ENCODE data around the gene PTGR1. TPM values are rescaled to one million over a fixed set of nuclear protein-coding genes. Genes with fewer than 3 reads are reported as not detected.

PTGR1 gene
- total and polyA plus RNA-seq, 2 of the 8 experiments (the other 6 are each of a cell fraction or from before 2014, with no cell fraction given) = 16.9 to 28.5 TPM

DNA sequence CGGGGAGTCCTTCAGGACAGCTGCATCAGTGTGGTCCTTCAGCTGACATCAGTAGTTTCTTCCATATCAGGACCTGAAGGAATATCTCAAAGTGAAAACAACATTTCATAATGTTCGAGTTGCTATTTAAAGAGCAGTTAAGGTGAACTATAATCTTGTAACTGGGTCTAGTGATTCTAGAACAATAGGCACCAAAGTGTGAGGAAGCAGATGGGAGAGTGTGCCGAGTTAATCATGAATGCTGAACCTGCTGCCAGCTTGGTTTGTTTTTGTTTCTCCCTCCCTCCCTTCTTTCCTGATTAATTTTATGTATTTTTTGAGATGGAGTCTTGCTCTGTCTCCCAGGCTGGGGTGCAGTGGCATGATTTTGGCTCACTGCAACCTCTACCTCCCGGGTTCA, 3.6 kb upstream of the PTGR1 start (continued):
- no peak for TF ChIP-seq BACH1 (IDR thresholded peaks at IDR 0.05; ENCODE audit: low read length)
- TF ChIP-seq, protein P1, sequence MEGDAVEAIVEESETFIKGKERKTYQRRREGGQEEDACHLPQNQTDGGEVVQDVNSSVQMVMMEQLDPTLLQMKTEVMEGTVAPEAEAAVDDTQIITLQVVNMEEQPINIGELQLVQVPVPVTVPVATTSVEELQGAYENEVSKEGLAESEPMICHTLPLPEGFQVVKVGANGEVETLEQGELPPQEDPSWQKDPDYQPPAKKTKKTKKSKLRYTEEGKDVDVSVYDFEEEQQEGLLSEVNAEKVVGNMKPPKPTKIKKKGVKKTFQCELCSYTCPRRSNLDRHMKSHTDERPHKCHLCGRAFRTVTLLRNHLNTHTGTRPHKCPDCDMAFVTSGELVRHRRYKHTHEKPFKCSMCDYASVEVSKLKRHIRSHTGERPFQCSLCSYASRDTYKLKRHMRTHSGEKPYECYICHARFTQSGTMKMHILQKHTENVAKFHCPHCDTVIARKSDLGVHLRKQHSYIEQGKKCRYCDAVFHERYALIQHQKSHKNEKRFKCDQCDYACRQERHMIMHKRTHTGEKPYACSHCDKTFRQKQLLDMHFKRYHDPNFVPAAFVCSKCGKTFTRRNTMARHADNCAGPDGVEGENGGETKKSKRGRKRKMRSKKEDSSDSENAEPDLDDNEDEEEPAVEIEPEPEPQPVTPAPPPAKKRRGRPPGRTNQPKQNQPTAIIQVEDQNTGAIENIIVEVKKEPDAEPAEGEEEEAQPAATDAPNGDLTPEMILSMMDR (IDR thresholded peaks at IDR 0.05; ENCODE audit: control extremely low read depth in 1 of 3, insufficient read depth in 1 of 3, low read depth in 1 of 3, low read length in 3 of 3) = no peak
- no peak for TF ChIP-seq CHD1 (IDR thresholded peaks at IDR 0.05; ENCODE audit: low read depth, low read length)
- TF ChIP-seq SAP30 (IDR thresholded peaks at IDR 0.05; ENCODE audit: insufficient read depth, insufficient replicate concordance, low read length) = no peak
- TF ChIP-seq, protein P2, sequence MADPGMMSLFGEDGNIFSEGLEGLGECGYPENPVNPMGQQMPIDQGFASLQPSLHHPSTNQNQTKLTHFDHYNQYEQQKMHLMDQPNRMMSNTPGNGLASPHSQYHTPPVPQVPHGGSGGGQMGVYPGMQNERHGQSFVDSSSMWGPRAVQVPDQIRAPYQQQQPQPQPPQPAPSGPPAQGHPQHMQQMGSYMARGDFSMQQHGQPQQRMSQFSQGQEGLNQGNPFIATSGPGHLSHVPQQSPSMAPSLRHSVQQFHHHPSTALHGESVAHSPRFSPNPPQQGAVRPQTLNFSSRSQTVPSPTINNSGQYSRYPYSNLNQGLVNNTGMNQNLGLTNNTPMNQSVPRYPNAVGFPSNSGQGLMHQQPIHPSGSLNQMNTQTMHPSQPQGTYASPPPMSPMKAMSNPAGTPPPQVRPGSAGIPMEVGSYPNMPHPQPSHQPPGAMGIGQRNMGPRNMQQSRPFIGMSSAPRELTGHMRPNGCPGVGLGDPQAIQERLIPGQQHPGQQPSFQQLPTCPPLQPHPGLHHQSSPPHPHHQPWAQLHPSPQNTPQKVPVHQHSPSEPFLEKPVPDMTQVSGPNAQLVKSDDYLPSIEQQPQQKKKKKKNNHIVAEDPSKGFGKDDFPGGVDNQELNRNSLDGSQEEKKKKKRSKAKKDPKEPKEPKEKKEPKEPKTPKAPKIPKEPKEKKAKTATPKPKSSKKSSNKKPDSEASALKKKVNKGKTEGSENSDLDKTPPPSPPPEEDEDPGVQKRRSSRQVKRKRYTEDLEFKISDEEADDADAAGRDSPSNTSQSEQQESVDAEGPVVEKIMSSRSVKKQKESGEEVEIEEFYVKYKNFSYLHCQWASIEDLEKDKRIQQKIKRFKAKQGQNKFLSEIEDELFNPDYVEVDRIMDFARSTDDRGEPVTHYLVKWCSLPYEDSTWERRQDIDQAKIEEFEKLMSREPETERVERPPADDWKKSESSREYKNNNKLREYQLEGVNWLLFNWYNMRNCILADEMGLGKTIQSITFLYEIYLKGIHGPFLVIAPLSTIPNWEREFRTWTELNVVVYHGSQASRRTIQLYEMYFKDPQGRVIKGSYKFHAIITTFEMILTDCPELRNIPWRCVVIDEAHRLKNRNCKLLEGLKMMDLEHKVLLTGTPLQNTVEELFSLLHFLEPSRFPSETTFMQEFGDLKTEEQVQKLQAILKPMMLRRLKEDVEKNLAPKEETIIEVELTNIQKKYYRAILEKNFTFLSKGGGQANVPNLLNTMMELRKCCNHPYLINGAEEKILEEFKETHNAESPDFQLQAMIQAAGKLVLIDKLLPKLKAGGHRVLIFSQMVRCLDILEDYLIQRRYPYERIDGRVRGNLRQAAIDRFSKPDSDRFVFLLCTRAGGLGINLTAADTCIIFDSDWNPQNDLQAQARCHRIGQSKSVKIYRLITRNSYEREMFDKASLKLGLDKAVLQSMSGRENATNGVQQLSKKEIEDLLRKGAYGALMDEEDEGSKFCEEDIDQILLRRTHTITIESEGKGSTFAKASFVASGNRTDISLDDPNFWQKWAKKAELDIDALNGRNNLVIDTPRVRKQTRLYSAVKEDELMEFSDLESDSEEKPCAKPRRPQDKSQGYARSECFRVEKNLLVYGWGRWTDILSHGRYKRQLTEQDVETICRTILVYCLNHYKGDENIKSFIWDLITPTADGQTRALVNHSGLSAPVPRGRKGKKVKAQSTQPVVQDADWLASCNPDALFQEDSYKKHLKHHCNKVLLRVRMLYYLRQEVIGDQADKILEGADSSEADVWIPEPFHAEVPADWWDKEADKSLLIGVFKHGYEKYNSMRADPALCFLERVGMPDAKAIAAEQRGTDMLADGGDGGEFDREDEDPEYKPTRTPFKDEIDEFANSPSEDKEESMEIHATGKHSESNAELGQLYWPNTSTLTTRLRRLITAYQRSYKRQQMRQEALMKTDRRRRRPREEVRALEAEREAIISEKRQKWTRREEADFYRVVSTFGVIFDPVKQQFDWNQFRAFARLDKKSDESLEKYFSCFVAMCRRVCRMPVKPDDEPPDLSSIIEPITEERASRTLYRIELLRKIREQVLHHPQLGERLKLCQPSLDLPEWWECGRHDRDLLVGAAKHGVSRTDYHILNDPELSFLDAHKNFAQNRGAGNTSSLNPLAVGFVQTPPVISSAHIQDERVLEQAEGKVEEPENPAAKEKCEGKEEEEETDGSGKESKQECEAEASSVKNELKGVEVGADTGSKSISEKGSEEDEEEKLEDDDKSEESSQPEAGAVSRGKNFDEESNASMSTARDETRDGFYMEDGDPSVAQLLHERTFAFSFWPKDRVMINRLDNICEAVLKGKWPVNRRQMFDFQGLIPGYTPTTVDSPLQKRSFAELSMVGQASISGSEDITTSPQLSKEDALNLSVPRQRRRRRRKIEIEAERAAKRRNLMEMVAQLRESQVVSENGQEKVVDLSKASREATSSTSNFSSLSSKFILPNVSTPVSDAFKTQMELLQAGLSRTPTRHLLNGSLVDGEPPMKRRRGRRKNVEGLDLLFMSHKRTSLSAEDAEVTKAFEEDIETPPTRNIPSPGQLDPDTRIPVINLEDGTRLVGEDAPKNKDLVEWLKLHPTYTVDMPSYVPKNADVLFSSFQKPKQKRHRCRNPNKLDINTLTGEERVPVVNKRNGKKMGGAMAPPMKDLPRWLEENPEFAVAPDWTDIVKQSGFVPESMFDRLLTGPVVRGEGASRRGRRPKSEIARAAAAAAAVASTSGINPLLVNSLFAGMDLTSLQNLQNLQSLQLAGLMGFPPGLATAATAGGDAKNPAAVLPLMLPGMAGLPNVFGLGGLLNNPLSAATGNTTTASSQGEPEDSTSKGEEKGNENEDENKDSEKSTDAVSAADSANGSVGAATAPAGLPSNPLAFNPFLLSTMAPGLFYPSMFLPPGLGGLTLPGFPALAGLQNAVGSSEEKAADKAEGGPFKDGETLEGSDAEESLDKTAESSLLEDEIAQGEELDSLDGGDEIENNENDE (IDR thresholded peaks at IDR 0.05; ENCODE audit: insufficient replicate concordance, low read length) = no peak
- TF ChIP-seq HDAC6 (IDR thresholded peaks at IDR 0.05; ENCODE audit: low read depth, low read length) = no peak

Measured in H1 (cell line).